Raji (cell line): ENCODE measurements around the gene WNT11.

Experiments used
- POLR2A ChIP-seq: IDR thresholded peaks from 2 replicates; pipeline ENCODE4 v1.6.1; 2011; ENCODE audit warnings: low read depth, low read length, control low read depth; ENCODE audit not compliant: insufficient read depth

The WNT11 gene

GRCh38 chr11:76152086-76152681, 54.1 kb downstream of the WNT11 start:
- 0 out of 2 replicates have a peak, but pooled peaks have one; percentile 26 for TF ChIP-seq POLR2A

GRCh38 chr11:76151556-76152085, 54.7 kb downstream of the WNT11 start:
- no peak for TF ChIP-seq POLR2A

GRCh38 chr11:76150141-76150540, 56.2 kb downstream of the WNT11 start:
- TF ChIP-seq POLR2A = no peak

- TF ChIP-seq POLR2A = no peak
These were observed 56.6 kb downstream of the WNT11 start for GRCh38 chr11:76149713-76150112.

- no peak for TF ChIP-seq POLR2A
These were observed 57.2 kb downstream of the WNT11 start for GRCh38 chr11:76148941-76149613.

GRCh38 chr11:76148231-76148630, 58.1 kb downstream of the WNT11 start:
- no peak for TF ChIP-seq POLR2A

GRCh38 chr11:76147106-76147740, 59.1 kb downstream of the WNT11 start:
- TF ChIP-seq POLR2A = no peak

- TF ChIP-seq POLR2A = no peak
These were observed 63.0 kb downstream of the WNT11 start for GRCh38 chr11:76143274-76143673.

- no peak for TF ChIP-seq POLR2A
These were observed 64.3 kb downstream of the WNT11 start for GRCh38 chr11:76141901-76142588.

- no peak for TF ChIP-seq POLR2A
These were observed 65.3 kb downstream of the WNT11 start for GRCh38 chr11:76140912-76141574.

- no peak for TF ChIP-seq POLR2A
These were observed 67.0 kb downstream of the WNT11 start for GRCh38 chr11:76139314-76139713.
